Inferior parietal cortex (tissue), 1 donor: ENCODE measurements around the gene HAUS3.
"Not testable (repeated sequence)": the region's sequence is repeated elsewhere in the genome, so short reads cannot be mapped to it uniquely, and the experiment has no call there.

Experiments used
- DNase-seq: peaks from one replicate; pipeline ENCODE4 v3.0.0-alpha.2; 2016; ENCODE audit errors: extremely low spot score

HAUS3 gene

DNA sequence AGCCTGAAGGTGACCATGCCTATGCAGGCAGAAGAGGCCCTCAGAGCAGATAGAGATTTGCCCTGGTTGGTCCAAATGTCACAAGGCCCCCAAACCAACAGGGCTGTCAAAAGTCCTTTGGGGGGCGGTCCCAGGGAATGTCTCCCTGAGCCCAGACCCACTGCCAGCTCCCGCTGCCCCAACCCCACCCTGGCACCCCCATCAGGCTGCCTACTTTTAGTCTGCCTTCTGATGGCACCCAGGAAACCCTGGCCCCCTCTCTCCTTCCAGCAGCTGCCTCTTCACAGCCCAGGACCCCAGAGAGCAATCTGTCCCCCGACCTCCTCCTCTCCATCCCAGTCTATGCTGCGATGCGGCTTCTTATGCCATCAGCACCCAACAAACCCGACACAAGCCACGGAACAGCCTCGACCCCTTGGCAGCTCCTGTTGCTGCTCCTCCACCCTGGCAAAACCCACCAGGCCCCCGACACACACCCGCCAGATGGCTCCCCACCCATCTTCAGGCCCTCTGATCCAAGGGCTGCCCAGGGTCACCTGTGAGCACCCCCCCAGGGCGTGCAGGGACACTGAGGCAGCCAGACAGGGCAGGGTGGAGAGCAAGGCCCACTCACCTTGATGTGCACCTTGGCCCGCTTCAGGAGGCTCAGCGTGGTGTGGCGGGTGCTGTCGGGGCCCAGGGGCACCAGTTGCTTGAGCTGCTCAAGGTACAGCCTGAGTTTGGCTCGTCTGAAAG is 10.0 kb upstream of the HAUS3 start:
- DNase-seq = no peak

GRCh38 chr4:2251073-2251794 is 9.3 kb upstream of the HAUS3 start:
- no peak for DNase-seq

- DNase-seq = no peak
Measured at GRCh38 chr4:2250357-2251072, 8.6 kb upstream of the HAUS3 start.

- no peak for DNase-seq
Measured at GRCh38 chr4:2249526-2250356, 7.8 kb upstream of the HAUS3 start.

DNA sequence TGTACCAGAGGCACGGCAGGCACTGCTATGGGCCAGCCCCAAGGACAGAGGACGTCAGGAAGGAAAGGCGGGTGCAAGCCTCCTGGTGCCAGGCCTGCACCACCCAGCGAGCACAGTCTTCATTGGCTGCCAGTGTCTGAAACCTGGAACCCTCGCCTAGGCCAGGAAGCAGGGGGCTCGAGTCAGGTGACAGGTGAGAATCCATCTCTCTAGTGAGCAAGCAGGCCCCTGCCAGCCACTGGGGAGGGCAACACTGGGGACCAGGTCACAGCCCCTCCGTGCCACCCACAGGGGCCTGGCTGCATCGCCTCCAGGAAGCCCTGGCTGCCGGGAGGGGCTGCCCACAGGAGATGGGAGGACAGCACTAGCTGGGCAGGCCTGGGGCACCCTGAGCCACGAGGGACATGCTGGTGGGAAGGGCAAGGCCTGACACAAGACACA is 6.9 kb upstream of the HAUS3 start:
- no peak for DNase-seq

- no peak for DNase-seq
Measured at GRCh38 chr4:2248044-2248780, 6.3 kb upstream of the HAUS3 start.

DNA sequence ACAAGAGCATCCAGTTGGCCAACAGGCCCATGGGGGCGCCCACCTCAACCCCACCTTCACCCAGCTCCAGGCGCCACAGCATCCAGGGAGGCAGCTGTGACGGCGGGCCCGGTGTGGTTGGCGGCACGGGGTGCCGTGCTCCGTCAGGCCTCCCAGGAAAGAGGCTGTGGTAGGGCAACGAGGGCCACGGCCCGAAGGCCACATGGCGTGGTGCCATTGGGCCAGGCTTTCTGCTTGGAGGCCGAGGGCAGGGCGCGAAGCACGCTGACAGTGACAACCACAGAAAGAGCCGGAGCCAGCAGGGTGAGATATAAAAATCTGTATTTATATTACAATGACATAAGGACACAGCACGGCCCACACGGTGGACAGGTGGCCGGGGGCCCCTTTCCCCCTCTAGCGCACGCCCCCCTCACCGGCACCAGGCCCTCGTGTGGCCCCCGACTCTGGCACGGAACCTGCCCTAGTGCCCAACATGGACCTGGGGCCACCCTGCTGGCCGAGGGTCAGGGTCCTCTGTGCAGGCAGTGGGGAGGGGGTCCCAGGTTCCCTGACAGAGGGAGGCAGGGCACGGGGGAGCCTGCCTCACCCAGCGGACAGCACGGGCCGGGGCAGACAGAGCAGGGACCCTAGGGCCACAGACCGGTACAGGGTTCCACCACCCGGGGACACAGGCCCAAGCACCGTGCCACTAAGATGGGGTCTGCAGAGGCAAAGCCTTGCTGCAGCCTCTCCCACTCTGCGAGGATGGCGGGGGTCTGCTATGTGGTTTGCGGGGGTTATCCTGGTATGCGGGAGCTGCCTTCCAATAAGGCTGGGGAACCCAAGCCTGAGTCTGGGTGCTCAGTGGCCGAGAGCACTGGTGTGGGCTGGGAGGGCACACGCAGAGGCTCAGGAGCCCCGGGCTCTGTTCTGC is 5.5 kb upstream of the HAUS3 start:
- no peak for DNase-seq

- no peak for DNase-seq
Measured at GRCh38 chr4:2246384-2247127, 4.6 kb upstream of the HAUS3 start.

DNA sequence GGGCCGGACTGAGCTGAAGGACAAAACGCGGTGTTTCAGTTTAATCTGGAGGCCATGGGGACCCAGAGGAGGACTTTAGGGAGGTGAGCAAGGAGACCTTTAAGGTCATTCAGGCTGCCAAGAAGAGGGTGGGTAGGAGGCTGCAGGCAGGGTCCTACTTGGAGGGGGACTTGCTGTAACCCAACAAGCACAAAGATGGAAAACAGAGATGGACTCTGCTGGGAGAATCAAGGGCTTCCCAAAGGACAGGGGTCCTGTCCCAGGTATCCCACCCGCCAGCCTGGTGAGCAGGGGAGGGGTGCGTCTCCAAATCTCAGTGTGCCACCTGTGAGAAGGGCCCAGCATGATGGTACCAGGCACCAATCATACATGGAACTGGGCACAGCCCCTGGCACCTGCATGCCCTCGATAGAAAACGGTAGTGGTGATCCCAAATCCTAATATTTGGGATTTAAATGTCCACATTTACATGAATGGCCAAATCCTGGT is 3.9 kb upstream of the HAUS3 start:
- no peak for DNase-seq

DNA sequence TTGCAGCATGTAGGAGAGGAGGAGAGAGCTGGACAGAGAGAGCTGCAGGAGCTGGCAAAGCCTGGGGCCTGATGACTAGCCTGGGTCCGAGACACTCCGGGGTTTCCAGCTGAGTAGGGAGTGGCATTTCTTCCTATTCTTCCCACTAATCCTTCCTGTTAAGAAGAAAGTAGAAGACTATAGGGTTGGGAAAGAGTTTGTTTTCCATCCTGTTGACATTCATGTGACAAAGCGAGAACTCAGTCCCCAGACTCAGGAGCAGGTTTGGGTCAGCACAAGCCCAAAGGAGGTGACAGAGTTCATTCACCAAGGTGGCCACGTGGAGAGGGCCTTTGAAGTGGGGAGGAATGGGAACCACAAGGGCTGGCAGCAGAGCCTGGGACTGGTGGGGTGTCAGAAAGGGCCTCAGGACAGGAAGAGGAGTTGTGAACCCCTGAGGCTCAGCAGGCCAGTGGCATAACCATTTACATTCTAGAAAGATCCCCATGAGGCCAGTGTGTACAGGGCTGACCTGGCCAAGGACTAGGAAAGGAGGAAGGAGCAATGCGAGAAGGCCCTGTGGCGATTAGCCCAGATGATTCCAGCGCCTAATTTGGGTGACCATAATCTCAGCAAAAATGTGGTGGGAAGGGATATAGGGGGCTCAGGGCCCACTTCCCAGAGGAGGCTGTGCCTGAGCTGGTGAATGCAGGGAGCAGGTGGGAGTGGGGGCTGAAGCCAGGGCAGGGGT is 3.3 kb upstream of the HAUS3 start:
- no peak for DNase-seq

DNA sequence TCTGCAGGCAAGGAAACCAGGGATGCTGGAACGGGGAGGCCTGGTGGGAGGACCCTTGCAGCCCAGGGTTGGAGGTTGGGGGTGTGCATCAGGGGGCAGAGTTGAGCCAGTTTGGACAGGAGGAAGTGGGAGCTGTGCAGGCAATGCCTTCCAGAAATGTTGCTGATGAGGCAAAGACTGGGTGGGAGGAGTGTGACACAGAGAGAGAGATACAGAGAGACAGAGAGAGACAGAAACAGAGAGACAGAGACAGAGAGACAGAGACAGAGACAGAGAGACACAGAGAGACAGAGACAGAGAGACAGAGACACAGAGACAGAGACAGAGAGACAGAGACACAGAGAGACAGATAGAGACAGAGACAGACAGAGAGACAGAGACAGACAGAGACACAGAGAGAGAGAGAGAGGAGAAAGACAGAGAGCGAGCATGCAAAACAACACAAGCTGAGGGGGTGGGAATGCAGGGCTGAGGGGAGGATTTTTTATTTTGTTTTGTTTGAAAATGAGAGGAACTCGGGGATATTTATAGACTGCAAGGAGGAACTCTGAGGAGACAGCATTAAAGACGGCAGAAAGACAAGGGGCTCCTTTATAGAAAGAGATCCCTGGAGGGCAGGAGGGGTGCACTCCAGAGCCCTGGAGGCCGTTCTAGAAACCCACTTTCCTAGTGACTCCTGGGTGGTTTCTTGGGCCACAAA is 1.9 kb upstream of the HAUS3 start:
- DNase-seq = no peak

DNA sequence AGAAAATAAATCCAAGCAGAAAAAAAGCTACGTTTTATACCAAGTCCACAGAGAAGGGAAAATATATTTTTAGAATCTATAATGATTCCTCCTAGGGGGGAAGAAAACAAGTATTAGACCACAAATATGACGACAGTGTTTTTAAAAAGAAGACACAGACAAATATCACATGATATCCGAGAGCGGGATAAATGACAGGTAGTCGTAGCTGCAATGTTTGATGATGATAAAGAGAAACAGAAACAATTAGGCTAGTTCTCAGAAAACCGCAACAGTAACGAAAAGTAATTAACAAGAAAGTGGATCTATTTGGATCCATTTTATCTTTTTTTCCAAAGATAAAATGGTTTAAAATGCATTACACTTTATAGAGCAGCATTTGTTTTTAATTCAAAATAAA is 918 bp downstream of the HAUS3 start:
- no peak for DNase-seq

GRCh38 chr4:2236944-2237666 is 4.8 kb downstream of the HAUS3 start:
- no peak for DNase-seq

DNA sequence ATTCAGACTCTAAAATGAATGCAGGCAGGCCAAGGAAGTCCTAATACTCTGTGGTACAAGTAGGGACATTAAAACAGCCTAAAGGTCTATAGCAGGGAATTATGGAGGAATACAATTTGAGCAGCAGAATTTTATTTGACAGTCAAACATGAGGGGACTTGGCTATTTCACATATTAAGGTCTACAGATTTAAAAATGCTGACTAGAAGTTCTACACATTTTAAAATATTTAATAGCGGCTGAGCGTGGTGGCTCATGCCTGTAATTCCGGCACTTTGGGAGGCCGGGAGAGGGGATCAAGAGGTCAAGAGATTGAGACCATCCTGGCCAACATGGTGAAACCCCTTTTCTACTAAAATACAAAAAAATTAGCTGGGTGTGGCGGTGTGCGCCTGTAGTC is 10.8 kb downstream of the HAUS3 start:
- DNase-seq = no peak

GRCh38 chr4:2226261-2226660 is 15.7 kb downstream of the HAUS3 start:
- no peak for DNase-seq

- DNase-seq = no peak
Measured at GRCh38 chr4:2222838-2223237, 19.1 kb downstream of the HAUS3 start.

DNA sequence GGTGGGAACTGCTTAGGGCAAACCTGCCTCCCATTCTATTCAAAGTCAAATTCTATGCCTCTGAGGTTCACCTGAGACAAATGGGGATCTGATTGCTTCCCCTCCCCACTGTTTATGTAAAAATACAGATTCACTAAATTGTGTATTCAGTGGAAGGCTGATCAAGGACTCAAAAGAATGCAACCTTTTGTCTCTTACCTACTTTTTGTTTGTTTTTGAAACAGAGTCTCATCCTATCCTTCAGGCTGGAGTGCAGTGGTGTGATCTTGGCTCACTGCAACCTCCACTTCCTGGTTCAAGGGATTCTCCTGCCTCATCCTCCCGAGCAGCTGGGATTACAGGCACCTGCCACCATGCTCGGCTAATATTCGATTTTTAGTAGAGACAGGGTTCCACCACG is 20.5 kb downstream of the HAUS3 start:
- not testable (repeated sequence) for DNase-seq
